ENCODE measurements around the gene SOBP.
A peak's percentile ranks its signal among the peaks of the same experiment; 100 is the strongest.

The SOBP gene

GRCh38 chr6:107628878-107629277 is 139.0 kb downstream of the SOBP start:
- DNase-seq (ENCODE audit: low read depth): no peak
- H3K4me3 ChIP-seq (ENCODE audit: low read depth, low read length): no peak overlapping the region
- TF ChIP-seq, protein P1, sequence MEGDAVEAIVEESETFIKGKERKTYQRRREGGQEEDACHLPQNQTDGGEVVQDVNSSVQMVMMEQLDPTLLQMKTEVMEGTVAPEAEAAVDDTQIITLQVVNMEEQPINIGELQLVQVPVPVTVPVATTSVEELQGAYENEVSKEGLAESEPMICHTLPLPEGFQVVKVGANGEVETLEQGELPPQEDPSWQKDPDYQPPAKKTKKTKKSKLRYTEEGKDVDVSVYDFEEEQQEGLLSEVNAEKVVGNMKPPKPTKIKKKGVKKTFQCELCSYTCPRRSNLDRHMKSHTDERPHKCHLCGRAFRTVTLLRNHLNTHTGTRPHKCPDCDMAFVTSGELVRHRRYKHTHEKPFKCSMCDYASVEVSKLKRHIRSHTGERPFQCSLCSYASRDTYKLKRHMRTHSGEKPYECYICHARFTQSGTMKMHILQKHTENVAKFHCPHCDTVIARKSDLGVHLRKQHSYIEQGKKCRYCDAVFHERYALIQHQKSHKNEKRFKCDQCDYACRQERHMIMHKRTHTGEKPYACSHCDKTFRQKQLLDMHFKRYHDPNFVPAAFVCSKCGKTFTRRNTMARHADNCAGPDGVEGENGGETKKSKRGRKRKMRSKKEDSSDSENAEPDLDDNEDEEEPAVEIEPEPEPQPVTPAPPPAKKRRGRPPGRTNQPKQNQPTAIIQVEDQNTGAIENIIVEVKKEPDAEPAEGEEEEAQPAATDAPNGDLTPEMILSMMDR (conservative IDR thresholded peaks at IDR 0.05; ENCODE audit: low read depth, low read length): no peak

DNA sequence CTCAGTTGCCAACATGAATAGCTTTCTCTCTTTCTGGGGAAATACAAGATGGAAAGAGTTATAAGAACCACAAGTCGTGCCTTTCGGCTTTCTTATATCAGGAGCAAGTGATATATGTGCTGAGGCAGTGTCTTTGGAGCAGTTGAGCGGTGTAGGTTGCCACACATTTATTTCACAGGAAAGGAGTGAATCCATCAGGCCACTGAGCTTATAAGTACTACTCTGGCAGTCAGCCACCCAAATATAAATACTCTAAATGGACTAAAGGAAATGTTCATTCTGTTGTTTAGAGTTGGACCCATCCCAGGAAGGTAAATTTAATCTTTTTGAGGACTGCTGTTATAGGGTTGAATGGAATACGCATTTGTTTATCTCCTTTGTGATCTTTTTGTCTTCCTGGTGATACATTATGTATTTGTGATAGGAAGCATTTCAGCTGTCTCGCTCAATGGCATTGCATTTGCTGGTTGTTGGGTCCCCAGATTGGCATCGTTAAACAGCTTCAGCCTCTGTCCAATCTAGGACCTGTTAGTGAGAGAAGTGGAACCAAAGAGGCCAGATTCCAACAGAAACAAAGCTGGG is 139.7 kb downstream of the SOBP start:
- TF ChIP-seq, protein P1 (conservative IDR thresholded peaks at IDR 0.05; ENCODE audit: low read depth, low read length): no peak
- H3K4me3 ChIP-seq (ENCODE audit: low read depth, low read length): no peak overlapping the region
- DNase-seq (ENCODE audit: low read depth): no peak

DNA sequence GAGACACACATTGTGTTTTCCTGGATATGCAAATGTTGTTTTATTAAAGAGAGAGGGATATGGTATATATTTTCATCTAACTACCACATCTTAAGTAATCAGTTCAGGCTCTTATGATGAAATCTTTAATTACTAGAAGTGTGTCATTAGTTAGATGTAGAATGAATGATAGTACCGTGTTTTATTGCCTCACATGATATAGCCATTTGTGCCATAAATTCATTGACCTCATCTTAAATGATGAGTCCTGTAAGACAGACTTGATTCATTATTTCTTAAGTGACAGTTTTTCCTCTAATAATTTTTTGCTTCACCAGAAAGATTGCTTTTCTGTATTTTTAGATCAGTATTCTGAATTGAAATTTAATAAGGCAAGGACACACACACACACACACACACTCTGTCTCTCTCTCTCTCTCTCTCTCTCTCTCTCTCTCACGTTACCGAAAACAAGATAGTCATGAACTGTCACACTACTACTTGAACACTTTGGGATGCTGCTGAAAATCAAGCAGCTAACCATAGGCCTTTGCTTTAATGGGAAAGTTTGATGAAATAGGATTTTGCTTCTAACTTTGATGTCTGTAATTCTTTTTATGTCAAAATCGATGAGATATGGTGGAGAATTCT is 140.5 kb downstream of the SOBP start:
- TF ChIP-seq, protein P1 (conservative IDR thresholded peaks at IDR 0.05; ENCODE audit: low read depth, low read length): no peak

DNA sequence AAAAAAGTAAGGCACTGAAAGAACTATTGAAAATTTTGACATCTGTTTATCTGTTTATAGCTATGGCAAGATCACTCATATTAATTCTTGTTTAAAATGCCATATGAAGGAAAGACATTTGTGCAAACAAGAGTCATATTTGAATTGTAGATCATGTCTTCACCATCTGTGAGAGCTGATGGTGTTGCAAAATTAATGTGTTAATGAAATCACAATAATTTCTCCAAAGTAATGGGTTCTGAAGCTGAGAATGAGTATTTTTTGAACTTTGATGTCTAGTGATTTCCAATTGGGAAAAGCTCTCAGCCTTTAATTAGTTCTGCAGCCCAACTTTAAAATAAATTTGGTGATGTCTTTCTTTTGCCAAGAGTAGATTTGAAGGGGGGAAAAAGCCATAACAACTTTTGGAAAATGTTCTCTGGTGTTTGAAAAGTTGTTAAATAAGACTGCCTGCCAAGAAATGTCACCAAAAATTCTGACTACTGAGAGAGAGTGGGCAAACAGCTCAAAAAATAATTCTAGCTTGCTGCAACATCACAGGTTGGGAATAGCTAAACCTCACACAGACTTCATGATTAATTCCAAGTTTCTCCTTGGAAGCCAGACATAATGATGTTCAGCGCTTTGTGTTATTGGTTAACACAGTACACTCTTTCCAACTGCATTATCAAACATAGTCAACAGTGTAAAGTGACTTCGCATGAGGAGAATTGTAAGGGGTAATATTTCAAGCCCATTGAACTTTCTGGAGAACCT is 142.6 kb downstream of the SOBP start:
- no peak overlapping the region for H3K4me3 ChIP-seq (ENCODE audit: low read depth, low read length)
- no peak for DNase-seq (ENCODE audit: low read depth)
- TF ChIP-seq, protein P1 (conservative IDR thresholded peaks at IDR 0.05; ENCODE audit: low read depth, low read length): no peak

More for the DNA sequence above, 140.5 kb downstream of the SOBP start:
- no peak overlapping the region for H3K4me3 ChIP-seq (ENCODE audit: low read depth, low read length)
- DNase-seq (ENCODE audit: low read depth): no peak

DNA sequence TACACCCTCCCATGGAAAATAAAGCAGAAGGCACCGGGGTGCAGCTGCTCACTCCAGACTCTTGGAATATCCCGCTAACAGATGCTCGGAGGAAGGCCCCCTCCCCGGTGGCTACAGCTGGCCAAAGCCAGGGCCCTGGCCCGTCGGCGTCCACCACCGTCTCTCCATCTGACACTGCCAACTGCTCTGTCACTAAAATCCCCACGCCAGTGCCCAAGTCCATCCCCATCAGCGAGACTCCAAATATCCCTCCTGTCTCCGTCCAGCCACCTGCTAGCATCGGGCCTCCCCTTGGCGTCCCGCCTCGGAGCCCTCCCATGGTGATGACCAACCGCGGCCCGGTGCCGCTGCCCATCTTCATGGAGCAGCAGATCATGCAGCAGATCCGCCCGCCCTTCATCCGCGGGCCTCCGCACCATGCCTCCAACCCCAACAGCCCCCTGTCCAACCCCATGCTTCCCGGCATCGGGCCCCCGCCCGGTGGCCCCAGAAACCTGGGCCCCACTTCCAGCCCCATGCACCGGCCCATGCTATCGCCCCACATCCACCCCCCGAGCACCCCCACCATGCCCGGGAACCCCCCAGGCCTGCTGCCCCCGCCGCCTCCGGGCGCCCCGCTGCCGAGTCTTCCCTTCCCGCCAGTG is 143.9 kb downstream of the SOBP start:
- no peak overlapping the region for H3K4me3 ChIP-seq (ENCODE audit: low read depth, low read length)
- TF ChIP-seq, protein P1 (conservative IDR thresholded peaks at IDR 0.05; ENCODE audit: low read depth, low read length): no peak
- no peak for DNase-seq (ENCODE audit: low read depth)

DNA sequence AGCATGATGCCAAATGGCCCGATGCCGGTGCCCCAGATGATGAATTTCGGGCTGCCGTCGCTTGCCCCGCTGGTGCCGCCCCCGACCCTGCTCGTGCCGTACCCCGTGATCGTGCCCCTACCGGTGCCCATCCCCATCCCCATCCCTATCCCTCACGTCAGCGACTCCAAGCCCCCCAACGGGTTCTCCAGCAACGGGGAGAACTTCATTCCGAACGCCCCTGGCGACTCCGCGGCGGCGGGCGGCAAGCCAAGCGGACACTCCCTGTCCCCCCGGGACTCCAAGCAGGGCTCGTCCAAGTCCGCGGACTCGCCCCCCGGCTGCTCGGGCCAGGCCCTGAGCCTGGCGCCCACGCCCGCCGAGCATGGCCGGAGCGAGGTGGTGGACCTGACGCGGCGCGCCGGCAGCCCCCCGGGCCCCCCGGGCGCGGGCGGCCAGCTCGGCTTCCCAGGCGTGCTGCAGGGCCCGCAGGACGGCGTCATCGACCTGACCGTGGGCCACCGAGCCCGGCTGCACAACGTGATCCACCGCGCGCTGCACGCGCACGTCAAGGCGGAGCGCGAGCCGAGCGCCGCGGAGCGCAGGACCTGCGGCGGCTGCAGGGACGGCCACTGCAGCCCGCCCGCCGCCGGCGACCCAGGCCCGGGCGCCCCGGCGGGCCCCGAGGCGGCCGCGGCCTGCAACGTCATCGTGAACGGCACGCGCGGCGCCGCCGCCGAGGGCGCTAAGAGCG is 144.6 kb downstream of the SOBP start:
- TF ChIP-seq, protein P1 (conservative IDR thresholded peaks at IDR 0.05; ENCODE audit: low read depth, low read length): no peak
- H3K4me3 ChIP-seq (ENCODE audit: low read depth, low read length): peak overlapping the region; percentile 15
- DNase-seq (ENCODE audit: low read depth): no peak

Measured in choroid plexus epithelial cell (primary cell).